ENCODE results near the gene DRC1.

The DRC1 gene

DNA sequence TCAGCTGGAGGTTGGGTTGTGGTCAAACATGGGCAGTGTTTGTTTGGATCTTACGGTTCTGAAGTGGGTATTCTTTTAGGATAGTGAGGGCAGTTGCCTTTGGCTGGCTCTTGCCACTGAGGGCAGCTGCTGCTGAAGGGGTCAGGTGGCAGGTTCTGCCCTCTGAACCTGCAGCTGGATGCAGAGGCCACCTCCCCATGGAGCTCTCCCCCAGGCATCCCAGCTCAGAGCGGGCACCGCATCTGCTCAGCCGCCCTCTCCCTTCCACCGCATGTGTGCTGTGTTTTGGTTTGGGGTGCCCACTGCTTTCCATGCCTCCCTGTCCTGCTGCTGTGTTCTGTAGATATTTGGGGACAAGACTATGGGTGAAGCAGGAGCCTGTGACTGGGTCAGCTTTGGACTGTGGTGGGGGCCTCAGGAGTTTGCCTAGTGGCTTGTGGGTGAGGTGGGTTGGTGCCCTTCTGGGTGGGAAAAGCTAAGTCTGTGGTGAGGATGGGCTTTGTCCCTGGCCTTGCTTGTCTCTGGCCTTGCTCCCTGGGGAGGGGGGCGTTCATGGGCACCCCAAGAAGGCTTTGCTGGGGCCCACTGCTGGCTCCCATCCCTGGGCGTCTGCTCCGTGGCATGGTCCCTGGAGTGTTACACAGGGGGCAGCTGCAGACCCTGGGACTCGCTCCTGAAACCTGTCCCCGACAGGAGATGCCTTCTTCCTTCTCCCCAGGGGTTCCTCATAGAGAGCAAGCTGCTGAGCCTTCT, 47.7 kb downstream of the DRC1 start:
- Histone ChIP-seq H4K20me1 (ENCODE audit: insufficient read depth, low read length) (no peaks in the 10 kb centered on the region), H3F3A (ENCODE audit: insufficient read depth, low read length) (no peaks in the 10 kb centered on the region), H3K9me3 (replicated peaks; ENCODE audit: insufficient read depth, low read length) (no peaks in the 10 kb centered on the region), H3K4me3 (ENCODE audit: low read length) (no peak overlapping the region), H3K4me2 (ENCODE audit: low read depth, low read length) (no peak overlapping the region), H3K79me2 (ENCODE audit: low read length) (no peaks in the 10 kb centered on the region), H3K27ac (ENCODE audit: low read length) (no peak overlapping the region), H2AFZ (ENCODE audit: low read length) (no peak overlapping the region), H3K9me2 (replicated peaks; ENCODE audit: insufficient read depth, low read length) (no peaks in the 10 kb centered on the region), H3K36me3 (replicated peaks; ENCODE audit: insufficient read depth, low read length) (no peaks in the 10 kb centered on the region), H3K4me1 (ENCODE audit: low read length) (no peaks in the 10 kb centered on the region), H3K27me3 (replicated peaks; ENCODE audit: insufficient read depth, low read length) (no peaks in the 10 kb centered on the region), H3K9ac (ENCODE audit: low read length) (no peak overlapping the region)
- no peak for TF ChIP-seq EZH2 (optimal IDR thresholded peaks at IDR 0.05; ENCODE audit: low read depth, low read length)
- TF ChIP-seq, protein P1, sequence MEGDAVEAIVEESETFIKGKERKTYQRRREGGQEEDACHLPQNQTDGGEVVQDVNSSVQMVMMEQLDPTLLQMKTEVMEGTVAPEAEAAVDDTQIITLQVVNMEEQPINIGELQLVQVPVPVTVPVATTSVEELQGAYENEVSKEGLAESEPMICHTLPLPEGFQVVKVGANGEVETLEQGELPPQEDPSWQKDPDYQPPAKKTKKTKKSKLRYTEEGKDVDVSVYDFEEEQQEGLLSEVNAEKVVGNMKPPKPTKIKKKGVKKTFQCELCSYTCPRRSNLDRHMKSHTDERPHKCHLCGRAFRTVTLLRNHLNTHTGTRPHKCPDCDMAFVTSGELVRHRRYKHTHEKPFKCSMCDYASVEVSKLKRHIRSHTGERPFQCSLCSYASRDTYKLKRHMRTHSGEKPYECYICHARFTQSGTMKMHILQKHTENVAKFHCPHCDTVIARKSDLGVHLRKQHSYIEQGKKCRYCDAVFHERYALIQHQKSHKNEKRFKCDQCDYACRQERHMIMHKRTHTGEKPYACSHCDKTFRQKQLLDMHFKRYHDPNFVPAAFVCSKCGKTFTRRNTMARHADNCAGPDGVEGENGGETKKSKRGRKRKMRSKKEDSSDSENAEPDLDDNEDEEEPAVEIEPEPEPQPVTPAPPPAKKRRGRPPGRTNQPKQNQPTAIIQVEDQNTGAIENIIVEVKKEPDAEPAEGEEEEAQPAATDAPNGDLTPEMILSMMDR (IDR thresholded peaks at IDR 0.05; ENCODE audit: low read length): no peak
- TF ChIP-seq EZH2phosphoT487 (IDR thresholded peaks at IDR 0.05; ENCODE audit: low read length): no peak
- no peak for DNase-seq

DNA sequence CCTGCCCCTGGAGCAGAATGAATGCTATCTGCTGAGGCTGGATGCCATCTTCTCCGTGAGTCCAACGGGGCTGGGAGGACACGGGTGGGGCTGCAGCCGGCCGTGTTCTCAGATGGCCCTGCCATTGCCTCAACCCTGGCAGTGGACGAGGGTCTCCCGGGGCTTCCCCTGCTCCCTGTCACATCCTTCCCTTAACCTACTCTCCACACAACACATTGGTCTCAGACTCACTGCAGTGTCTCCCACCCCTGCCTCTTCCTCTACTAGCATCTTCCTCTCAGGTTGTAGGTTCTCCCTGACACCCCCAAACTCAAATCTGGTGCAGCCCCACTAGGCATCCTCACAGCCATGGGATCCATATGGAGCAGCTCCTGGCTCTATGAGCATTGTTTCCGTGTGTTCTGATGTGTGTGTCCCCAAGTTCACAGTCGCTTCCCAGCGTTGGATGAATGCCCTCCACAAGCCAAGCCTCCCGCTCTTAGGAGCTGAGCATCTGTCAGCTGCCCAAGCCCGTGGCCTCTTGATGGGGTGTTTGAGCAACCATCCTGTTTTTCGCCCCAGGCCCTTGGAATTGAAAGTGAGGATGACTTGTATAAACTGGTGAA, 48.4 kb downstream of the DRC1 start:
- no peak for DNase-seq
- Histone ChIP-seq H3K9me2 (replicated peaks; ENCODE audit: insufficient read depth, low read length) (no peaks in the 10 kb centered on the region), H3F3A (ENCODE audit: insufficient read depth, low read length) (no peaks in the 10 kb centered on the region), H4K20me1 (ENCODE audit: insufficient read depth, low read length) (no peaks in the 10 kb centered on the region), H3K9ac (ENCODE audit: low read length) (no peak overlapping the region), H3K4me3 (ENCODE audit: low read length) (no peak overlapping the region), H2AFZ (ENCODE audit: low read length) (no peak overlapping the region), H3K9me3 (replicated peaks; ENCODE audit: insufficient read depth, low read length) (no peaks in the 10 kb centered on the region), H3K27me3 (replicated peaks; ENCODE audit: insufficient read depth, low read length) (no peaks in the 10 kb centered on the region), H3K36me3 (replicated peaks; ENCODE audit: insufficient read depth, low read length) (no peaks in the 10 kb centered on the region), H3K4me1 (ENCODE audit: low read length) (no peaks in the 10 kb centered on the region), H3K4me2 (ENCODE audit: low read depth, low read length) (no peak overlapping the region), H3K27ac (ENCODE audit: low read length) (no peak overlapping the region), H3K79me2 (ENCODE audit: low read length) (no peaks in the 10 kb centered on the region)
- TF ChIP-seq, protein P1 (IDR thresholded peaks at IDR 0.05; ENCODE audit: low read length): no peak
- TF ChIP-seq EZH2phosphoT487 (IDR thresholded peaks at IDR 0.05; ENCODE audit: low read length) (no peak), EZH2 (optimal IDR thresholded peaks at IDR 0.05; ENCODE audit: low read depth, low read length) (no peak)

DNA sequence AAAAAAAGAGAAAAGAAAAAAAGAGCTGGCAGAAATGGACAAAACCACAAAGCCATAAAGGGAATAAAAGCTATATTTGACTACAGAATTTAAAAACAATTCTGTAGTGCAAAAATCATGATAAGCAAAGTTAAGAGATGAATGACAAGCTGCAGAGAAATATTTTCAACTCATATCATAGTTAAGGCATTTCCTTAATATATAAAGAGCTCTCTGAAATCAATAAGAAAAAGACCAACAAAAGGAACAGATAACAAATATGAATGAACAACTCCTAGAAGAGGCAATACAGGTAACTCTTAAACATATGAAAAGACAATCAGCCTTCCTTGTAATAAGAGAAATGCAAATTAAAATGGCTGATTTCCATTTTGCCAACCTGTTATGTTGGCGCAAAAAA, 50.0 kb downstream of the DRC1 start:
- H3K9me3 ChIP-seq (replicated peaks; ENCODE audit: insufficient read depth, low read length): no peaks in the 10 kb centered on the region
- no peaks in the 10 kb centered on the region for H3K79me2 ChIP-seq (ENCODE audit: low read length)
- no peaks in the 10 kb centered on the region for H4K20me1 ChIP-seq (ENCODE audit: insufficient read depth, low read length)
- H3K4me2 ChIP-seq (ENCODE audit: low read depth, low read length): no peak overlapping the region
- no peaks in the 10 kb centered on the region for H3K27me3 ChIP-seq (replicated peaks; ENCODE audit: insufficient read depth, low read length)
- H3K4me3 ChIP-seq (ENCODE audit: low read length): no peak overlapping the region
- no peaks in the 10 kb centered on the region for H3K36me3 ChIP-seq (replicated peaks; ENCODE audit: insufficient read depth, low read length)
- DNase-seq: no peak
- no peaks in the 10 kb centered on the region for H3K4me1 ChIP-seq (ENCODE audit: low read length)
- H2AFZ ChIP-seq (ENCODE audit: low read length): no peak overlapping the region
- TF ChIP-seq, protein P1 (IDR thresholded peaks at IDR 0.05; ENCODE audit: low read length): no peak
- TF ChIP-seq EZH2 (optimal IDR thresholded peaks at IDR 0.05; ENCODE audit: low read depth, low read length) (no peak), EZH2phosphoT487 (IDR thresholded peaks at IDR 0.05; ENCODE audit: low read length) (no peak)
- H3K9me2 ChIP-seq (replicated peaks; ENCODE audit: insufficient read depth, low read length): no peaks in the 10 kb centered on the region
- H3K9ac ChIP-seq (ENCODE audit: low read length): no peak overlapping the region
- no peaks in the 10 kb centered on the region for H3F3A ChIP-seq (ENCODE audit: insufficient read depth, low read length)
- H3K27ac ChIP-seq (ENCODE audit: low read length): no peak overlapping the region
